DMS 273 (cell line): ENCODE measurements around the gene RPTOR.

Experiments used
- DNase-seq: peaks from one replicate; lab custom pipeline; 2025; ENCODE audit not compliant: unreplicated experiment; lab: John Stamatoyannopoulos, UW

Gene RPTOR

DNA sequence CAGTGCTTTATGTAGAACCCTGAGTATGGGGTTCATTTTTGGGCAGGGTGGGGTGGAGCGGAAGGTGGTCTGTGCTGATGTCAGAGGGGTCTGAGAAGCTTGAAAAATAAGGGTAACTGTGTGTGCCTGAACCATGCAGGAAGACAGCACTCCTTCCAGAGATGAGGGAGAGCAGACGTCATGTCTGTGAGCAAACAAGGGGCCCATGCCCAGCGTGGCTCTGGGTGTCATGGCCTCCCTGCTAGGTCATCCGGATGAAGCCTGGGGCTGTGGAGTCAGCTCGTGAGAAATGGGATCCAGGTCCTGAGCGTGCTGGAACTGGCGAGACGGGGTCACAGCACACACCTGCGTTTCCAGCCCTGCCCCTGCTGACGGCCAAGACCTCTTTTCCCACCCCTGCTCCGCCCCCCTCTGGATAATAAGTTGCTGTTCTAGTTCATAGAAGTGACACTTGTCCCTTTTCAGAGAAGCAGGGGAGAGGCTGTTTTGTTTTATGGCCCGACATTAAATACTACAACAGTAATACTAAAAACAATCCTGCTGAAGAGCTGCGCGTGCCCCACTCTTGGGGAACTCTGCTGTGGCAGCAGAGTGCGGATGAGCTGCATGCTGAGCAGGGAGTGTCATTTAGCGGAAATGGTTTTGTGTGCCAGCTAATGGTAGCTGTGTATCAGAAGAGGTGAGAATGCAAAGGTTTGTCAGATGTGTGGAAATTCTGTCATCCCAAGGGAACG, 92.6 kb downstream of the RPTOR start:
- no peak for DNase-seq

GRCh38 chr17:80639658-80640057, 95.0 kb downstream of the RPTOR start:
- peak; percentile 18 for DNase-seq

DNA sequence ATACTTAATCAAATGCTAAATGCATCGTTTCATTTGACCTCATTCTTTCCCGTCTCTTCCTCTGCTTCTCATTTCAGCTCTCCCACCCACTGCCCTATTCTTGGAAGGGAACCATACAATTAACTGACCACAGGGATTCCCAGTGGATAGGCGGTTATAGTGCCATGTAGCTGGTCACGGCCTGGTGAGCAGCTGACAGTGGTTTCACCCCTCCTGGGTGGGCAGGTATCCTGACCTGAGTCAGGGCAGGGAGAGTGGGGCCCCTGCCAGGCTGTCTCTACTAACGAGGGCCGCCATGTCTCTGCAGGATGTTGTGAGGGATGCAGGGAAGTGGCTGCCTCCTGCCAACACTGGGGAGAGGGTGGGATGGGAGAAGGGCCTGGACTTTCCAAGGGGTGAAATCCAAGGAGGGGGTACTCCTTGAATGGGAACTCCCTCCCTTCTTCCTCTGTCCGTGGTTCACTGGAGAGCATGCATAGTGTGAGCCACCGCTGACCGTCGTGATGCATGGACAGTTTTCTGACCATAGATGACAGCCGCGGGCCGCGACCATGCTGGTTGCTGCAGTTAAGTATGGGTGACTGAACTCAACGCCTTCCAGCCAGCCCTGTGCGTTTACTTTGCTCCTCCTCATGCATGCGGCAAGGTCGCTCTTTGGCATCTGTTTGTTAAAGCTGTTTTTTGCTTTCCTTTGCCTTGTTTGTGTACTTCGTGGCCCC, 95.9 kb downstream of the RPTOR start:
- DNase-seq, result no peak

GRCh38 chr17:80643326-80644099, 98.9 kb downstream of the RPTOR start:
- no peak for DNase-seq

GRCh38 chr17:80644536-80644935, 99.9 kb downstream of the RPTOR start:
- no peak for DNase-seq

- no peak for DNase-seq
Measured at GRCh38 chr17:80645706-80646325, 101.2 kb downstream of the RPTOR start.

DNA sequence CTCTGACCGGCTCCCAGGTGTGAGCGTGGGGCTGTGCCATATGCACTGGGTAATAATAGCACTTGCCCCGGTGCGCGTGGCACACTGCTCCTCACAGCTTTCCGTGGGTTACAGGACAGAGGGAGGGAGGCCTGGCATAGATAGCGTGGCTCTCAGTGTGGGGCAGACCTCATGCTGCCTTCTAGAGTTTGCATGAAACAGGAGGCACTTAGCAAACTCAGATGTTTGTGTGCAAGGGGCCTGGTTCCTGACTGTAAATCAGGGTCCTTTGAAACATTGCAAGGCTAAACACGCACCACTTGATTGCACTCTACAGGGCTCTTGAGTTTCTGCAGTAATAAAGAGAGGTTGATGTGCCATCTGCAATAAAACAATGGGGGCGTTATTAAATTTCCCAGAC, 101.7 kb downstream of the RPTOR start:
- no peak for DNase-seq

GRCh38 chr17:80647746-80648145, 103.1 kb downstream of the RPTOR start:
- no peak for DNase-seq

- DNase-seq, result no peak
Measured at GRCh38 chr17:80649200-80649644, 104.6 kb downstream of the RPTOR start.

GRCh38 chr17:80649672-80650330, 105.2 kb downstream of the RPTOR start:
- peak; percentile 70 for DNase-seq

DNA sequence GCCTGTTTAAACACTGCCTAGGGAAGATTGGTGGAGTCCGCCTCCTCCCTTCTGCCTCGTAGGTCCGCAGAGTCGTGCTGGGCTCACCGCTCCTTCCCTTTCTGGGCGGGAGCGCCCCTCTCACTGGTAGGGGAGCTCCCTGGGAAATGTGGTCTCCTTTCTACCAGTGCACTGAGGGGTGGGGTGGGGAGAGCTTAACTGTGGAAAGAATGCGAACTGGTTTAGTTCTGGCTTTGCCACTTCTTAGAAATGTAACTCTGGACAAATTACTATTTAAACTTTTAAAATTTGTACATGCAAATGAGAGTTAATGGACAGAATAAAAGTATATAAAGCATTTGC, 105.7 kb downstream of the RPTOR start:
- DNase-seq, result no peak

DNA sequence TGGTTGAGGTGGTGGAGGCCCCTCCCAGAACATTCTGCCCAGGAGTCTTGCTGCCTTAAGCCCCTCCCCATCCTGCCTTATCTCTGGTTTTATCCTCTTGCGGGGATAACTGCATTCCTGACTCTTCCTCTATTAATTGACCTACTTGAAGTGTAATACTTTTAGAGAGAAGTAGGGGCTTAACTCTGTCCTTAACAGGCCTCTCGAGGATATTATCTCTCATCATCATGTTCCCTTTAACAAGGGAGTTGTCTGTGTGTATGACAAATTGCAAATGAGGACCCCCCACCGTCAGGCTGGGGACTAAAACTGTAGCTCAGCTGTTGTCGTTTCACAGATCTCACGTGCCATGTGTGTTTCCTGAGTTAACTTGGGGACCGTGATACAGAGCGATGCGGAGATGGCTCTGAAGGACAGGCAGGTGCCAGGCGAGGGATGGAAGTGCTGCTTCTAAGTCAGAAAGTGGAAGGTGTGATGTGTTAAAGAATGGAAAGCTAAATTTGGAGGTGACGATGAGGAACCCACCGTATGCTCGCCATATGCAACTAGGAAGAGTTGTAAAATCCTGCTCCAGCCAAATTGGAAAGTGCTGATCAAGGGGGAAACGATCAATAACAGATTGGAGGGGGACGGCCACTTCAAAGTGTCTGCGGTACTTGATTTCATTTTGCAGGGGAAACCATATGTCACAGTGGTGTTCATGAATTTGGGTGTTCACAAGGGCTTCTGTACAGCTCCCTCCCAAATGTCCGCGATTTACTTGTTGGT, 106.3 kb downstream of the RPTOR start:
- DNase-seq, result no peak

DNA sequence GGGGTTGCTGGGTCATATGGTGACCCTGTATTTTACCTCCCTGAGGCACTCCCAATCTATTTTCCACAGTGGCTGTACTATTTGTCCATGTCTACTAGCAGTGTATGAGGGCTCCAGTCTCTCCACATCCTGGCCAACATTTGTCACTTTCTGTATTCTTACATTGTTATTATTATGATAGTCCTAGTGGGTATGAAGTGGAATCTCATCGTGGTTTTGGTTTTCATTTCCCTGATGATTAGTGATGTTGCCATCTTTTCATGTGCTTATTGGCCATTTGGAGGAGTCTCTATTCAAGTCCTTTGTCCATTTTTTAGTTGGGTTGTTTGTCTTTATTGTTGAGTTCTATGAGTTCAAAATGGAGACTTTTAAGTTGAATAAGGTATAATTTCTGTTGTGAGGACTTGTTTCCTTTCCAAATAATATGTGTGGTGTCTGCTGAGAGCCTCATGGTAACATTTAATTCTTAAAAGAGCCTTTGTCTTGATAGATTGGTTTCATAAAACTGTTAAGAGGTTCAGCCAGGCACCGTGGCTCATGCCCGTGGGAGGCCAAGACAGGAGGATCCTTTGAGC, 108.2 kb downstream of the RPTOR start:
- no peak for DNase-seq

DNA sequence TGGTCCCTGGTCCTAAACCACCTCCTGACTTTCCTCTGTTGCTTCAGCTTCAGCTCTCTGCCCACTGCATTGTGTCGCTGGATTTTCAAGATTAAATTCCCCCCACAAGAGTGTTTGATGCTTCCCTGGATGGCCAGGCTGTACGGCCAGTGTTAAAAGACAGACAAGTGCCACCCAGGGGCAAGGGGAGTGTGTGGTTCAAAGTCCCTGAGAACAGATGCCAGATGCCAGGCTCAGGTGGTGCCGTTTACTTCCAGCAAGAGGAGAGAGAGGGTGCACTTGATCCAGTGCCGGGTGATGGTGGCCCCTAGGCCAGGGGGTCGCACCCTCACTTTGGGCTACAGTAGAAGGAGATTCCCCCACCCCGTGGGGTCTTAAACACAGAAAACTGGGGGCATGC, 109.2 kb downstream of the RPTOR start:
- no peak for DNase-seq

- no peak for DNase-seq
Measured at GRCh38 chr17:80655608-80656007, 111.0 kb downstream of the RPTOR start.

GRCh38 chr17:80656590-80656989, 112.0 kb downstream of the RPTOR start:
- no peak for DNase-seq

GRCh38 chr17:80657561-80657960, 112.9 kb downstream of the RPTOR start:
- DNase-seq, result no peak

DNA sequence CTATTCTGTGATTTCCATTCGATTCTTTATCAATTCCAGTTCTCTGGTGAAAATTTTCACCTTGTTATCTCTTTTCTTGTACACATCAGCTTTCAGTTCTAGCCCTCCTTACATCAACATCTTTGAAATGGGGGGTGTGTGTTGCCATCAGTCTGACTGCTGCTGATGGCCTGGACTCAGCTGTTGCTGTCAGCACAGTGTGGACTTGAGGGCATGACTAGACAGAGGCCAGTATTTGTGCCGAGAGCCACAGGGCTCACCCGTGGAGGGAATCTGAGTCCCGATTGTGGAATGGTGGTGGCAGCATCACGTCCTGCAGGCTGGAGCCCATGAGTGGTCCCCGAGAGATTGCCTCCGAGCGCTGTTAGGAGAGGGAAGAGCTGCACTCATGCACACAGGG, 114.2 kb downstream of the RPTOR start:
- DNase-seq, result no peak

GRCh38 chr17:80659651-80660050, 115.0 kb downstream of the RPTOR start:
- DNase-seq, result no peak
